KG1 (cell line): ENCODE measurements around the gene SPECC1L.

Experiments used
- DNase-seq: peaks from one replicate; lab custom pipeline; 2025; lab: John Stamatoyannopoulos, UW

The SPECC1L gene

DNA sequence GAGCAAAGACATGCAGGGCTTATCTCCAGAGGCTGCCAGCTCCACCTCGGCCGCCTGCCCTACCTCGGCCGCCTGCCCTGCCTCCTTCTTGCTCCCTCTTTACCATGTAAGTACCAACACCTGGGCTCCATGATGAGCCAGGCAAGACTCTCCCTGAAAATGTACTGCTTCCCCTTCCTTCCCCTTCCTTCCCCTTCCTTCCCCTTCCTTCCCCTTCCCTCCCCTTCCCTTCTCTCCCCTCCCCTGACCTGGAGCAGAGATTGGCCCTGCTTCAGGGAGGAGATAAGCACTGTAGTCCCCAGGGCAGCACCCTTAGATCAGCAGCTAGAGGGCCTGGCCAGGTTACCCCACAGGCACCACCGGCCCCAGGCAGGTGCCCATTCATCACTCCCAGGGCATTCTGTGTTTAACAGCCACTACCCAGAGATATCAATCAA is 131.3 kb downstream of the SPECC1L start:
- no peak for DNase-seq

DNA sequence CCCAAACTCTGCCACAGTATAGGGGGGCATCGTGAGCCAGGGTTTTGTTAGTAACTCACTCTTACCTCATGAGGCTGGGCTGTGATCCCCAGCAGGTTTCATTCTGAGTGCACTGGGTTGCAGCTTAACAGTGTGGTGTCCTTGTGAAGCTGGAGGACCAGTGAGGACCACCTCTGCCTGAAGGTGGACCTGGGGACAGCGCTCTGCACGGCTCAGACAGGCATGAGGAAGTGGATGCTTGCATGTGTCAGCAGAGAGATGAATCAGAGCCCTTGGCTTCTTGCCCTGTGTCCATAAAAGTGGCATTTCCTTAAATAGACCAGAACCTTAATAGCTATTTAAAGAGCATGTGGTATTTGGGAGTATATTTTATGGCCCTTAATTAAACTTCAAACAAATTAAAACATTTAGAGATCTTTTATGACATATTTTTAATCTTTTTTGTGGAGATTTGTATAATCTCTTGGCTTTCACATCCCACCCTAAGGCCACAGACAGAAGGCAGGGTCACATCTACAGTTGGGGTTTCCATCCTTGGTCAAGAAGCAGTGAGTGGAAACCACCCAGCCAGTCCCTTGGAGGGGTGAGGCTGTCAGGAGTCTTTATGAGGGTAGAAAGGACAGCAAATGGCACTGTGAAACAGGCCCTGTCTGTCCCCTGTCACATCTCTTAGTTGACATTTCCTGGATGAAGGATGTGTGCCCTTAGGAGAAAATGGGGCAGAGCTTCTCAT is 132.0 kb downstream of the SPECC1L start:
- DNase-seq, result peak; percentile 16

- DNase-seq, result no peak
These were observed 132.7 kb downstream of the SPECC1L start for GRCh38 chr22:24403346-24403745.

GRCh38 chr22:24404561-24405275 is 134.1 kb downstream of the SPECC1L start:
- no peak for DNase-seq

GRCh38 chr22:24405631-24406321 is 135.1 kb downstream of the SPECC1L start:
- DNase-seq, result no peak

DNA sequence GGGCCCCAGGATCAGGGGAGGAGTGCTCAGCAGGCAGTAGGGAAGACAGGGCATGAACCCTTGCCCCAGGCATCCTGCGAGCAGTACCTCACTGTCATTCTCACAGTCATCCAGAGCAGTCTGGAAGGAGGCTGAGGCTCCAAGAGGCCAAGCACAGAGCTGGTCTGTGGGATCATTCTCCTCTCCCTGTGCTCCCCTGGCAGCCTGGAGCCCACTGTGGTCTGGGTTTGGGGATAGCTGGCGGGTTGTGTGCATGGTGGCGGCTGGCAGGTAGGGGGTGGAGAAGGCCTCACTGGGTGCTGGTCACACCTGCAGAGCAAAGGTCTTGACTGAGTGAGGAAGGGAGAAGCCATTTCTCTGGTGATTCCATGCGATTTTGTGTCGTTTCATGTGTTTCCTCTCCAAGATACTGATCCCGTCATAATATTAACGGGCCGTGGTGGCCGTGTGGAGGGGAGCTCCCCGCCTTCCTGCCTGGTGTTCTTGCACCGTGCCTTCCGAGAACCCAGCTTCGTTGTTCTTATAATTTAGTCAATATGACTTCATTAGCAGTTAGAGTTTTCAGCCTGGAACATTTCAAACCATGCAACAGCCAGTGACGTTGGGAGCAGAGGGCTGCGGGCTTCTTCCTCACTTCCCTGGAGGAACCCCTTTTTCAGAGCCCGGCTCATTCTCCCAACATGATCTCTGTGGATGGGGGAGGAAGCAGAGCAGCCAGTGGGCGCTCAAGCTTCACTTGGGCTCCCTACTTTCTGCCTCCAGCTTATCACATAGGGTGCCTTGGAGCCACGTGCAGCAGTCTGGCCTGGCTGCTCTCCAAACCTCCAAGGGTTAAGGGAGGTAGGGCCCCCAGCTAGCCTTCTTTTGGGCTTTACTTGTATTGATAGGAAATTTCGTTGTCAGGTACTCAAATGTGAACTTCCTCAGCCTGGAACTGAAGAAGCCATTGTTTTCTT is 136.0 kb downstream of the SPECC1L start:
- no peak for DNase-seq

DNA sequence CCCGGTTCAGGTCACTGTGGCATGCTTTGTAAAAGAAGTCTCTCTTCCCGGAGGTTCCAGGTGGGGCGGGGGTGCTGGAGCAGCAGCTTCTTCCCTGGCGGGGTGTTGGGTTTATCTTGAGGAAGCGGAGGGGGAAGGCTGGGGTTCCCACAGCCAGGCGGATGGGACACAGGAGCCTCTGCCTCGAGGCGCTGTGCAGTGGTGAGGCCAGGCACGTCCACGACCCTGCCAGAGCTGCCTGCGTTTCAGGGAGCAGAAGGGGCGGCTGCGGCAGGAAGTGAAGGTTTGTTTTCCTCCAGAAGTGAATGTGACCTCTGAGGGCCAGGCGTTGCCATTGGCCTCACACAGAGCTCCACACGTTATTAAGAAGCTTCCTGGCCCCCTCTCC is 136.6 kb downstream of the SPECC1L start:
- DNase-seq, result no peak

- DNase-seq, result no peak
These were observed 137.3 kb downstream of the SPECC1L start for GRCh38 chr22:24407884-24408283.

DNA sequence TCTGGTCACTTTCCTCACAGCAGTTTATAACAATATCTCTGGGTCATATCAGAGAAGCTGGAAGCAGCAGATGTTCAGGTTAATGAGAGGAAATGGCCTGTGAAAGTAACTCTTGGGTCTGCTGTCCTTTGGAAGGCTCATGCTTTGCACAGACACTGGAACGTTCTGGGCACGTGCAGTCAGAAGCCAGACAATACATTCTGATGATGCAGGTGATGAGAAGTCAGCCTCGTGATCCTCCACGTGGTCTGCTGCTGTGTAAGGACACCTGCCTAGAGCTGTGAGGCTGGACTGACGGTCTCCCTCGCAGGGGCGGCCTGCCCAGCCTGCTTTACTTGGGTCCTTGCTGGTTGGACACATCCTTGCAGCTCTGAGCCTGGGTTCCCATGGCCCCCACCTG is 138.0 kb downstream of the SPECC1L start:
- DNase-seq, result no peak

GRCh38 chr22:24409707-24410106 is 139.1 kb downstream of the SPECC1L start:
- DNase-seq, result no peak

- no peak for DNase-seq
These were observed 139.7 kb downstream of the SPECC1L start for GRCh38 chr22:24410110-24410856.

DNA sequence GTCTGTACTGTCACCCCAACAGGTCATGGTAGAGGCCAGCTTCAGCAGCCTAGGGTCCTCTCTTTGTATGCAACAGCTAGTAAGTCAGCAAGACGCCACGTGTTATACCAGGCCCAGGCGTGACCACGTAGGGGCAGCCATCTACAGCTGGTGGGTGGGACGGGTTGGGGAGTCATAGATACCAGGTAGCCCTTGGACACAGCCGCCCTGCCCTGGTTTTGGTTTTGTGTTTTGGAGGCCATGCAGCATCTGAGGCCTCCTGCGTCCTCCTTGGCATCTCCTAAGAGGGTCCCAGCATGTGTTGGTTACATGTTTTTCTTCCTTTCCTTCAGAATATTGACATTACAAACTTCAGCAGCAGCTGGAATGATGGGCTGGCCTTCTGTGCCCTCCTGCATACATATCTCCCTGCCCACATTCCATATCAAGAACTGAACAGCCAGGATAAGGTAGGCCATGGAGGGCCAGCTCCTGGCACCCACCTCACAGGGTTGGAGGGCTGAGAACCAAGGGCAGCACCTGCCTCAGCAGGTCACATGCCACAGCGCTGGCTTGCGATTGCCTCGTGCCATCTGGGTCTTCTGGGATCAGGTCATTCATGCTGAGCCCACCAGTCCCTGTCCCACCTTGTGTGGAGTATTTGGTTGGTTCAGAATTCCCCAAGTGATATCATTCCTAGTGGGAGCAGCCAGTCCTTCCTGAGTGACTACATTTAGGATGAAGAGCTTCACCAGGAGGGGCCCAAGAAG is 140.8 kb downstream of the SPECC1L start:
- DNase-seq, result no peak

- DNase-seq, result no peak
These were observed 141.6 kb downstream of the SPECC1L start for GRCh38 chr22:24412274-24412673.

- no peak for DNase-seq
These were observed 142.6 kb downstream of the SPECC1L start for GRCh38 chr22:24413271-24413670.

DNA sequence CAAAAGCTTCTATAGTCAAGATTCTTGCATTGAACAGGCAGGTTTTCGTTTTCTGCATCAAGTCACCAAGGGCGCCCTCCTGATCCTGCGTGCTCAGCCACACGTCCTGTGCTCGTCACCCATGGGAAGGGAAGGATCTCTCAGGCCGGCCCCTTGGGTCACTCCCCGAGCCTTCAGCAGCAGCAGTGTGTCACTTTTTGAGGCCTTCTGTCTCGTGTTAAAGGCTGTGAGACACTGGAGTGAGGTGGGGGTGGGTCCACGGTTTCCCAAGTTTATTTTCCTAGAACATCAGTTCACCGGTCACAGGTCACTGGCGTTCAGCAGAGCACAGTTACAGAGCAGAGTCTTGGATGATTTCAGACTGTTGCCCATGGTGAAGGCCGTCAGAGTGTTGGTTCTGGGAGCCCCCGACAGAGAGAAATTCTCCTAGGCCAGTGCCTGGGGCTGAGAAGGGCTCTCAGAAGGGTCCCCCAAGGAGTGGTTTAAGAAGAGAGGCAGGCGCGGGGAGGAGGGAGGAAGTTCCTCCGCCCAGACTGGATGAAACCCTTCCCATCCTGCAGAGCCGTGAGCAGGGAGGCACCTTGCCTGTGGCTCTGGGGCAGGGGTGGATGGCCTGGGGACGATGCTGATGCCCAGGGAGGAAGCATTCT is 143.2 kb downstream of the SPECC1L start:
- DNase-seq, result no peak

DNA sequence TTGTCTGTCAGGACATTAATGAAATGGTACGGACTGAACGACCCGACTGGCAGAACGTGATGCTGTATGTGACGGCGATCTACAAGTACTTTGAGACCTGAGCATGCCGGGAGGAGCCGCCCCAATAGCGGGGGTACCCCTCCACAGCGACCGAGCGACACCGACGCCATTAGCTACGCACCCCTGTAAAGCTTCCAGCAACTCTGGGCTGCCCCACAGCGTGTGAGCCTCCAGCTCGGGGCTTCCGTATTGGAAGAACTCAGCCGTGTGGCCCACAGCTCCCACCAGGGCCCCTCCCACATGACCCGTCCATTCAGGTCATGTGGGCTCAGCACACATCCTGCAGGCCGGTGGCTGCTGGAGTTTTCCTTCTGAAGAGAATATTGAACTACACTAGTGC is 143.9 kb downstream of the SPECC1L start:
- DNase-seq, result no peak

GRCh38 chr22:24414984-24415945 is 144.6 kb downstream of the SPECC1L start:
- DNase-seq, result no peak

DNA sequence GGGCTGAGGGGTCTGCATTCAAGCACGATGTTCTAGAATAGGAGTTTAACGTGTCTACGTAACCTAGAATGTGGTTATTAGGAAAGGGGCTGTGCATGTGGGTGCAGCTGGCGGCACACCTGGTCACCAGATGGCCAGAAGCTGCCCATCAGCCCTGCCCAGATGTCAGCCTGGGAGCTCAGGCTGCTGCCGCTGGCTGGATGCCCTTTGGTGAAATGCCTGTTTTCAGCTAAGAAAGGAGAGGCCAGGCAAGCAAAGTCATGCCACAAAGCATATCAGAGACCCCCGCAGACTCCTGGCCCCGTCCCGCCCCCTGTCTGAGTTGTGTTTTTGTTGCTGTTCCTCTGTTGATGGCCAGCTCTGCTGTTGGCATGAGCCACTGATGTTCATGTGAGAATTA is 145.5 kb downstream of the SPECC1L start:
- no peak for DNase-seq

DNA sequence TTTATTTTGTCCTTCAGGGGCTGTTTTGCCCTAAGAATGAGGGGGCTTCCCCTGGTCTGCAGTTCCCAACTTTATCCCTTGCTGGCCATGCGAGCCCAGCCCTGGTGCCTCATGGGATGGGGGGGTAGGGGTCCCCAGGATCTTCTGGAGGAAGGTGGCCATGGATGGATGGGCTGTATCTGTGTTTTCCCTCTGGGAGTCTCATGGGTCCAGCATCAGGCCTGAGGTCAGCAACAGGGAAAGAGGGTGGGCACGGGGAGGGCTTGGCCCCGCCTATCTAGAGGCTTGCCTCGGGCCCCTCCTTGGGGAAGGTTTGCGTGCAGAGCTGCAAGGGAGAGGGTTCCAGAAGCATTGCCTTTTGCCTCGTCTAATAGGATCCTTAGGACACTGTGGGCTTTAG is 146.0 kb downstream of the SPECC1L start:
- no peak for DNase-seq
